KMS-11 (cell line): Measurements from ENCODE around the gene RNF121.

ENCODE experiments used
- H2AFZ ChIP-seq: fragments of 200-600 bp; sonication (generic); 2 replicates; pipeline ENCODE4 v1.6.1; 2016; ENCODE audit warnings: antibody characterized with exemption, mixed run types, low read depth
- H3K27ac ChIP-seq: fragments of 200-600 bp; sonication (generic); 2 replicates; pipeline ENCODE4 v1.6.1; 2016; ENCODE audit warnings: mild to moderate bottlenecking, mixed run types
- H3K27me3 ChIP-seq: fragments of 200-600 bp; sonication (generic); 2 replicates; pipeline ENCODE4 v1.6.1; 2017; ENCODE audit warnings: mild to moderate bottlenecking, low read depth, mixed run types, moderate library complexity; ENCODE audit not compliant: insufficient read depth
- H3K36me3 ChIP-seq: fragments of 200-600 bp; sonication (generic); 2 replicates; pipeline ENCODE4 v1.6.1; 2017; ENCODE audit warnings: mild to moderate bottlenecking, mixed run types; ENCODE audit not compliant: insufficient read depth
- H3K4me1 ChIP-seq: fragments of 200-600 bp; sonication (generic); 2 replicates; pipeline ENCODE4 v1.6.1; 2016; ENCODE audit warnings: mild to moderate bottlenecking, low read depth, mixed run types; ENCODE audit not compliant: poor library complexity, severe bottlenecking
- H3K4me2 ChIP-seq: fragments of 200-600 bp; sonication (generic); 2 replicates; pipeline ENCODE4 v1.7.0; 2016; ENCODE audit warnings: mild to moderate bottlenecking, mixed run types
- H3K4me3 ChIP-seq: fragments of 200-600 bp; sonication (generic); IDR thresholded peaks from 2 replicates; pipeline ENCODE4 v1.6.1; 2017; ENCODE audit warnings: low read depth, low read length, mixed read lengths; ENCODE audit not compliant: insufficient read depth
- H3K79me2 ChIP-seq: fragments of 200-600 bp; sonication (generic); 2 replicates; pipeline ENCODE4 v1.6.1; 2016; ENCODE audit warnings: low read depth, mixed run types; ENCODE audit not compliant: insufficient read depth
- H3K9ac ChIP-seq: fragments of 200-600 bp; sonication (generic); 2 replicates; pipeline ENCODE4 v1.6.1; 2016; ENCODE audit warnings: mild to moderate bottlenecking, mixed run types
- H4K20me1 ChIP-seq: fragments of 200-600 bp; sonication (generic); 2 replicates; pipeline ENCODE4 v1.6.1; 2016; ENCODE audit warnings: mild to moderate bottlenecking, mixed run types; ENCODE audit not compliant: insufficient read depth
- CTCF ChIP-seq: fragments of 200-600 bp; sonication (generic); conservative IDR thresholded peaks from 2 replicates; pipeline ENCODE4 v1.6.1; 2017; ENCODE audit warnings: low read depth, mild to moderate bottlenecking, antibody characterized with exemption, low read length, moderate library complexity, mixed read lengths

RNF121 gene

GRCh38 chr11:72030472-72031045 is 101.7 kb downstream of the RNF121 start:
- H4K20me1 ChIP-seq = no peaks in the 10 kb centered on the region
- no peak overlapping the region for H2AFZ ChIP-seq
- H3K9ac ChIP-seq = no peak overlapping the region
- H3K4me2 ChIP-seq = no peak overlapping the region
- peaks cover 8% of the 10 kb centered on the region for H3K4me1 ChIP-seq
- no peak overlapping the region for H3K27ac ChIP-seq
- H3K4me3 ChIP-seq = no peak overlapping the region
- TF ChIP-seq CTCF = no peak
- H3K79me2 ChIP-seq = peaks cover 38% of the 10 kb centered on the region
- no peaks in the 10 kb centered on the region for H3K27me3 ChIP-seq
- H3K36me3 ChIP-seq = peaks cover 16% of the 10 kb centered on the region

- H3K9ac ChIP-seq = no peak overlapping the region
- H3K4me1 ChIP-seq = peaks cover 46% of the 10 kb centered on the region
- no peak for TF ChIP-seq CTCF
- H3K36me3 ChIP-seq = peaks cover 11% of the 10 kb centered on the region
- no peak overlapping the region; the same call in 1 of the 2 replicates for H3K27ac ChIP-seq
- no peak overlapping the region for H3K4me3 ChIP-seq
- H3K27me3 ChIP-seq = no peaks in the 10 kb centered on the region
- peaks cover 87% of the 10 kb centered on the region for H3K79me2 ChIP-seq
- H4K20me1 ChIP-seq = no peaks in the 10 kb centered on the region
- H2AFZ ChIP-seq = no peak overlapping the region
- H3K4me2 ChIP-seq = peak overlapping the region; percentile 100
Measured at GRCh38 chr11:72036687-72037086, 107.8 kb downstream of the RNF121 start.

GRCh38 chr11:72037554-72038311 is 108.9 kb downstream of the RNF121 start:
- Histone ChIP-seq H3K27me3 (no peaks in the 10 kb centered on the region), H3K9ac (peak overlapping the region; percentile 78; the same call in 1 of the 2 replicates), H3K27ac (peak overlapping the region; percentile 89), H3K4me3 (no peak overlapping the region), H3K79me2 (peaks cover 88% of the 10 kb centered on the region), H4K20me1 (no peaks in the 10 kb centered on the region), H2AFZ (no peak overlapping the region), H3K36me3 (peaks cover 11% of the 10 kb centered on the region), H3K4me2 (peak overlapping the region; percentile 100), H3K4me1 (peaks cover 53% of the 10 kb centered on the region)
- TF ChIP-seq CTCF = no peak

- H3K27ac ChIP-seq = peak overlapping the region; percentile 89
- no peak overlapping the region for H3K4me3 ChIP-seq
- no peaks in the 10 kb centered on the region for H3K27me3 ChIP-seq
- no peak for TF ChIP-seq CTCF
- H3K36me3 ChIP-seq = peaks cover 8% of the 10 kb centered on the region
- H3K9ac ChIP-seq = peak overlapping the region; percentile 78; the same call in 1 of the 2 replicates
- H3K4me2 ChIP-seq = peak overlapping the region; percentile 100
- H4K20me1 ChIP-seq = no peaks in the 10 kb centered on the region
- H3K79me2 ChIP-seq = peaks cover 91% of the 10 kb centered on the region
- H2AFZ ChIP-seq = no peak overlapping the region
- peaks cover 61% of the 10 kb centered on the region for H3K4me1 ChIP-seq
Measured at GRCh38 chr11:72038491-72038890, 109.6 kb downstream of the RNF121 start.
